ENCODE results near the gene TFCP2L1. TPM values are rescaled to one million over a fixed set of nuclear protein-coding genes. Genes with fewer than 3 reads are reported as not detected.
"Not testable (repeated sequence)": the region's sequence is repeated elsewhere in the genome, so short reads cannot be mapped to it uniquely, and the experiment has no call there.

TFCP2L1 gene
- 10 to 100 TPM; 18.3 to 75.8 (median 49.3) TPM for total RNA-seq

GRCh38 chr2:121284463-121285449 is at the start of gene TFCP2L1:
TSS of gene TFCP2L1 (minus strand) at chr2:121285202. CDS start at chr2:121285109, 93 bp downstream.
- peak within 1 kb of the TSS; percentile 48 for H3K4me3 ChIP-seq (ENCODE audit: low read depth, poor library complexity, severe bottlenecking)
- 1 to 3% methylated on average over 35 to 53 of the region's 119 CpGs for WGBS, 2 donors
- intact Hi-C loops (cut with DNase I; ENCODE audit: low total_unique reads), result no loop called here
- peak in 1 of 2 donors; percentile 86 for DNase-seq (ENCODE audit: low spot score in 2 of 2)
- TF ChIP-seq, protein P1, sequence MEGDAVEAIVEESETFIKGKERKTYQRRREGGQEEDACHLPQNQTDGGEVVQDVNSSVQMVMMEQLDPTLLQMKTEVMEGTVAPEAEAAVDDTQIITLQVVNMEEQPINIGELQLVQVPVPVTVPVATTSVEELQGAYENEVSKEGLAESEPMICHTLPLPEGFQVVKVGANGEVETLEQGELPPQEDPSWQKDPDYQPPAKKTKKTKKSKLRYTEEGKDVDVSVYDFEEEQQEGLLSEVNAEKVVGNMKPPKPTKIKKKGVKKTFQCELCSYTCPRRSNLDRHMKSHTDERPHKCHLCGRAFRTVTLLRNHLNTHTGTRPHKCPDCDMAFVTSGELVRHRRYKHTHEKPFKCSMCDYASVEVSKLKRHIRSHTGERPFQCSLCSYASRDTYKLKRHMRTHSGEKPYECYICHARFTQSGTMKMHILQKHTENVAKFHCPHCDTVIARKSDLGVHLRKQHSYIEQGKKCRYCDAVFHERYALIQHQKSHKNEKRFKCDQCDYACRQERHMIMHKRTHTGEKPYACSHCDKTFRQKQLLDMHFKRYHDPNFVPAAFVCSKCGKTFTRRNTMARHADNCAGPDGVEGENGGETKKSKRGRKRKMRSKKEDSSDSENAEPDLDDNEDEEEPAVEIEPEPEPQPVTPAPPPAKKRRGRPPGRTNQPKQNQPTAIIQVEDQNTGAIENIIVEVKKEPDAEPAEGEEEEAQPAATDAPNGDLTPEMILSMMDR (IDR thresholded peaks at IDR 0.05), result no peak
- TF ChIP-seq POLR2A (IDR thresholded peaks at IDR 0.05), result no peak

DNA sequence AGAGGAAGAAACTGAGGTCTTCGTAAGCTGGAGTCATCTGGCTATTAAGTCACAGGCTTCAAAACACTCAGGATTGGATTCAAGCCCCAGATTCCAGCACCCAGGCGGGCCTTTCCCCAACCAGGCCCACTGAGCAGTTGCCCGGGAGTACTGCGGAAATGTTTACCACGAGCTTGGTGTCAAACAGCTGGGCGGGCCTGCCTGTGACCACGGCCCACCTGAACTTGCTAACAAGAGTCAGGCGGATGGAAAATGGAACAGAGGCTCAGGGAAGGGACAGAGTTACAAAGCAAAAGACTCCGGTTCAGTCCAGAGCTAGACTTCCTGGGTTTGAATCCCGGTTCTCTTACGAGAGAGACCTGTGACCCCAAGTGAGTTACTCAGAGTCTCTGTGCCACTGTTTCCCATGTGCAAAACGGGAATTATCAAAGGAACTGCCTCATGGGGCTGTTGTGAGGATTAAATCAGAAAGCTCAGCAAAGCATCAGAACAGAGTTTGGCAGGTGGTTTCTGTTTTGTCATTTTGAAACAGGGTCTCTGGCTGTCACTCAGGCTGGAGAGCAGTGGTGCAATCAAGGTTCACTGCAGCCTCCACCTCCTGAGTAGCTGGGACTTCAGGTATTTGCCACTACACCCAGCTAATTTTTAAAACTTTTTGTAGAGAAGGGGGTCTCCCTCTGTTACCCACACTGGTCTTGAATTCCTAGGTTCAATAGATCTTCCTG is 49.0 kb upstream of the TFCP2L1 start:
- WGBS, 2 donors, result 55 to 61% methylated on average over 12 of the region's 12 CpGs
- no peak overlapping the region for H3K4me3 ChIP-seq (ENCODE audit: low read depth, poor library complexity, severe bottlenecking)
- DNase-seq (ENCODE audit: low spot score in 2 of 2), result peak in 1 of 2 donors; percentile 62
- TF ChIP-seq, protein P1 (IDR thresholded peaks at IDR 0.05), result no peak
- no peak for TF ChIP-seq POLR2A (IDR thresholded peaks at IDR 0.05)
- intact Hi-C loops (cut with DNase I; ENCODE audit: low total_unique reads), result no loop called here

- H3K4me3 ChIP-seq (ENCODE audit: low read depth, poor library complexity, severe bottlenecking), result no peak overlapping the region
- TF ChIP-seq POLR2A (IDR thresholded peaks at IDR 0.05), result no peak
- TF ChIP-seq, protein P1 (IDR thresholded peaks at IDR 0.05), result no peak
- peak in 1 of 2 donors; percentile 68 for DNase-seq (ENCODE audit: low spot score in 2 of 2)
- WGBS, 2 donors, result 76 to 85% methylated on average over 17 of the region's 17 CpGs
- intact Hi-C loops (cut with DNase I; ENCODE audit: low total_unique reads), result no loop called here
Measured at GRCh38 chr2:121333231-121333630, 48.2 kb upstream of the TFCP2L1 start.

GRCh38 chr2:121331324-121331723 is 46.3 kb upstream of the TFCP2L1 start:
- DNase-seq (ENCODE audit: low spot score in 2 of 2), result peak in 1 of 2 donors; percentile 25
- H3K4me3 ChIP-seq (ENCODE audit: low read depth, poor library complexity, severe bottlenecking); intact Hi-C loops (cut with DNase I; ENCODE audit: low total_unique reads): not testable (repeated sequence)
- 83 to 85% methylated on average over 8 of the region's 8 CpGs for WGBS, 2 donors

DNA sequence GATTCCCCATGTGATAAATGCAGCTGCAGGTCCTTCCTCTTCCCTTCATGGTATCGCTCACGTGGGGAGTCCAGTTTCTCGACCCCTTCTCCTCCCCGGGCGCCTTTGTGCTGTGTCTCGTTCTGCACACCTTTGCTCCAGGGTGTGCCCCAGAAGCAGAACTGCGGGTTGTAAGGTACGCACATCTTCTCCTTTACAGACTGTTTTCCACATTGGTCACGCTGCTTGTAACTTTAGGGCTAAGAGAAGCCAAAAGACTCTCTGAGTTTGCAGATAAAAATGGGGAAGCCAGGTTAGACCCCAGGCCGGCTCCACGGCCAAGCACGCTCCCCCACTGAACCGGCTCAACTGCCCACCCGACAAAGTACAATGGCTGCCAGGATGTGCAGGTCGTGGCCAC is 45.9 kb upstream of the TFCP2L1 start:
- intact Hi-C loops (cut with DNase I; ENCODE audit: low total_unique reads), result no loop called here
- H3K4me3 ChIP-seq (ENCODE audit: low read depth, poor library complexity, severe bottlenecking), result no peak overlapping the region
- WGBS, 2 donors, result 92 to 93% methylated on average over 15 of the region's 15 CpGs
- DNase-seq (ENCODE audit: low spot score in 2 of 2), result peak in 1 of 2 donors; percentile 74
- TF ChIP-seq POLR2A (IDR thresholded peaks at IDR 0.05), result no peak
- TF ChIP-seq, protein P1 (IDR thresholded peaks at IDR 0.05), result no peak

DNA sequence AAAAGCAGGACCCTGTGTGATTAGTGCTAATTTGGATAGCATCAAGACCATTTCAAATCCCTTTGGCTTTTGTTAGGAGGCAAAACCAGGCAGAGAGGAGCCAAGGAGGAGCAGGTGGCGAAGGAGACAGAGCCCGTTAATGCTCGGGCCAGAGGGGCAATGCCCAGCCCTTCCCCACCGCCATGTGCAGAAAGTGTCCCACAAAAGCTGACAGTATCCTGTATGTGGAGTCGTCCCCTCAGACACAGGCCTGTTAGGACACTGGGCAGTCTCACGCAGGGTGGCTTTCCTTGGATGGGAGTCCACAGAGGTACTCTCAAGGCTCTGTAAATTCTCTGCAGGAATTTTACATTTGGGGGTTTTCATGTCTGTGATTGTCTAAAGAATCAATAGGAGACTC is 44.8 kb upstream of the TFCP2L1 start:
- TF ChIP-seq, protein P1 (IDR thresholded peaks at IDR 0.05), result no peak
- no peak for TF ChIP-seq POLR2A (IDR thresholded peaks at IDR 0.05)
- intact Hi-C loops (cut with DNase I; ENCODE audit: low total_unique reads), result no loop called here
- H3K4me3 ChIP-seq (ENCODE audit: low read depth, poor library complexity, severe bottlenecking), result no peak overlapping the region
- 86 to 94% methylated on average over 6 of the region's 6 CpGs for WGBS, 2 donors
- peak in 1 of 2 donors; percentile 56 for DNase-seq (ENCODE audit: low spot score in 2 of 2)
